ENCODE measurements around the gene NFE2L3. TPM values are rescaled to one million over a fixed set of nuclear protein-coding genes. Genes with fewer than 3 reads are reported as not detected.

NFE2L3 gene
- total and polyA plus RNA-seq, 9 of the 15 experiments (the other 6 are each of a cell fraction or from before 2014, with no cell fraction given), result 2.9 to 16.9 (median 12.4) TPM

DNA sequence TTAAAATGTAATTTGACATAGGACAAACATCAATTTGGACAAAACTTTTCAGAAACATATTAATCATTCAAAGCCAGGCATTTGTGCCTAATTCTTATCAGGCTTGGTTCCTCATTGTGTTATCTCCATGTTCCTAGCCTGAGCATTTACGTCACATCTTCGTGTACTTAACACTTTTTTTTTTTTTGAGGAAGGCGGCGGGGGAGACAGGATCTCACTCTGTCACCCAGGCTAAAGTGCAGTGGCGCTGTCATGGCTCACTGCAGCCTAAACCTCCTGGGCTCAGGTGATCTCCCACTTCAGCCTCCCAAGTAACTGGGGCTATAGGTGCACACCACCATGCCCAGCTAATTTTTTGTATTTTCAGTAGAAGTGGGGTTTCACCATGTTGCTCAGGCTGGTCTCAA is 28.8 kb downstream of the NFE2L3 start (continued):
- TF ChIP-seq ZC3H4 (CRISPR knock-in tag; IDR thresholded peaks at IDR 0.05; ENCODE audit: borderline replicate concordance) (no peak), ETS2 (tag; IDR thresholded peaks at IDR 0.05; ENCODE audit: borderline replicate concordance, poor library complexity, severe bottlenecking) (no peak), ZNF592 (IDR thresholded peaks at IDR 0.05) (peak; percentile 30; the same call in 1 of the 2 replicates), DIDO1 (tag; IDR thresholded peaks at IDR 0.05; ENCODE audit: low read depth) (no peak), SMARCA4 (IDR thresholded peaks at IDR 0.05) (peak; percentile 94), MTF1 (CRISPR knock-in tag; IDR thresholded peaks at IDR 0.05; ENCODE audit: borderline replicate concordance) (no peak), TRIM25 (IDR thresholded peaks at IDR 0.05; ENCODE audit: borderline replicate concordance) (no peak)
- TF ChIP-seq, protein P1, sequence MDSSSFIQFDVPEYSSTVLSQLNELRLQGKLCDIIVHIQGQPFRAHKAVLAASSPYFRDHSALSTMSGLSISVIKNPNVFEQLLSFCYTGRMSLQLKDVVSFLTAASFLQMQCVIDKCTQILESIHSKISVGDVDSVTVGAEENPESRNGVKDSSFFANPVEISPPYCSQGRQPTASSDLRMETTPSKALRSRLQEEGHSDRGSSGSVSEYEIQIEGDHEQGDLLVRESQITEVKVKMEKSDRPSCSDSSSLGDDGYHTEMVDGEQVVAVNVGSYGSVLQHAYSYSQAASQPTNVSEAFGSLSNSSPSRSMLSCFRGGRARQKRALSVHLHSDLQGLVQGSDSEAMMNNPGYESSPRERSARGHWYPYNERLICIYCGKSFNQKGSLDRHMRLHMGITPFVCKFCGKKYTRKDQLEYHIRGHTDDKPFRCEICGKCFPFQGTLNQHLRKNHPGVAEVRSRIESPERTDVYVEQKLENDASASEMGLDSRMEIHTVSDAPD (CRISPR knock-in tag; IDR thresholded peaks at IDR 0.05), result no peak
- TF ChIP-seq, protein P2, sequence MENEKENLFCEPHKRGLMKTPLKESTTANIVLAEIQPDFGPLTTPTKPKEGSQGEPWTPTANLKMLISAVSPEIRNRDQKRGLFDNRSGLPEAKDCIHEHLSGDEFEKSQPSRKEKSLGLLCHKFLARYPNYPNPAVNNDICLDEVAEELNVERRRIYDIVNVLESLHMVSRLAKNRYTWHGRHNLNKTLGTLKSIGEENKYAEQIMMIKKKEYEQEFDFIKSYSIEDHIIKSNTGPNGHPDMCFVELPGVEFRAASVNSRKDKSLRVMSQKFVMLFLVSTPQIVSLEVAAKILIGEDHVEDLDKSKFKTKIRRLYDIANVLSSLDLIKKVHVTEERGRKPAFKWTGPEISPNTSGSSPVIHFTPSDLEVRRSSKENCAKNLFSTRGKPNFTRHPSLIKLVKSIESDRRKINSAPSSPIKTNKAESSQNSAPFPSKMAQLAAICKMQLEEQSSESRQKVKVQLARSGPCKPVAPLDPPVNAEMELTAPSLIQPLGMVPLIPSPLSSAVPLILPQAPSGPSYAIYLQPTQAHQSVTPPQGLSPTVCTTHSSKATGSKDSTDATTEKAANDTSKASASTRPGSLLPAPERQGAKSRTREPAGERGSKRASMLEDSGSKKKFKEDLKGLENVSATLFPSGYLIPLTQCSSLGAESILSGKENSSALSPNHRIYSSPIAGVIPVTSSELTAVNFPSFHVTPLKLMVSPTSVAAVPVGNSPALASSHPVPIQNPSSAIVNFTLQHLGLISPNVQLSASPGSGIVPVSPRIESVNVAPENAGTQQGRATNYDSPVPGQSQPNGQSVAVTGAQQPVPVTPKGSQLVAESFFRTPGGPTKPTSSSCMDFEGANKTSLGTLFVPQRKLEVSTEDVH (IDR thresholded peaks at IDR 0.05; ENCODE audit: low read depth, partially characterized antibody), result peak; percentile 59
- TF ChIP-seq, protein P3, sequence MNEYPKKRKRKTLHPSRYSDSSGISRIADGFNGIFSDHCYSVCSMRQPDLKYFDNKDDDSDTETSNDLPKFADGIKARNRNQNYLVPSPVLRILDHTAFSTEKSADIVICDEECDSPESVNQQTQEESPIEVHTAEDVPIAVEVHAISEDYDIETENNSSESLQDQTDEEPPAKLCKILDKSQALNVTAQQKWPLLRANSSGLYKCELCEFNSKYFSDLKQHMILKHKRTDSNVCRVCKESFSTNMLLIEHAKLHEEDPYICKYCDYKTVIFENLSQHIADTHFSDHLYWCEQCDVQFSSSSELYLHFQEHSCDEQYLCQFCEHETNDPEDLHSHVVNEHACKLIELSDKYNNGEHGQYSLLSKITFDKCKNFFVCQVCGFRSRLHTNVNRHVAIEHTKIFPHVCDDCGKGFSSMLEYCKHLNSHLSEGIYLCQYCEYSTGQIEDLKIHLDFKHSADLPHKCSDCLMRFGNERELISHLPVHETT (CRISPR knock-in tag; conservative IDR thresholded peaks at IDR 0.05 in 1 of 2, IDR thresholded peaks at IDR 0.05 in 1 of 2), result peak in 1 of 2 experiments; percentile 60; a peak in 1 of 4 replicates
